SK-N-DZ (cell line): ENCODE results near the gene ASTN2.

Experiments used
- DNase-seq: peaks from one replicate; pipeline ENCODE4 v3.0.0-alpha.2; 2015; ENCODE audit warnings: low spot score

Gene ASTN2

DNA sequence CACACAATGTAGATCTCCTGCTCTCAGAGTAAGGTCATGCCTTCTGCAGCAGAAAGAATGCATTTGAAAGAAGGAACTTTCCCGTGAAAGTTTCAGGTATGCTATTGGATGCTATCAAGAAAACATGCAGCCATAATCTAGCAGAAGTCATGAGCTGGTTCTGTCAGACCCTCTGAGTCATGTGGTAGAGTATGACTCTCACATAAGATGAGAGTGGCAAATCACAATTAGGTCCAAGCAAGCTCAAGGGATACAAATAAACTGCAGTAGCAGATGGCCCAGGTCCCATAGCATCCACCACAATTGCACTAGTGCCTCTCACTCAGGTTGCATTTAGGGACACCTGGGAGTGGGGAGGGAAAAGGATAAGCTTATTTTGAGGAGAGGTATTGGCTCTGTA, 292.8 kb downstream of the ASTN2 start:
- no peak for DNase-seq

GRCh38 chr9:117121316-117121715, 293.5 kb downstream of the ASTN2 start:
- no peak for DNase-seq

- no peak for DNase-seq
Observed at GRCh38 chr9:117120061-117120460, 294.8 kb downstream of the ASTN2 start.

- DNase-seq: no peak
Observed at GRCh38 chr9:117116084-117116483, 298.8 kb downstream of the ASTN2 start.

GRCh38 chr9:117114768-117115167, 300.1 kb downstream of the ASTN2 start:
- no peak for DNase-seq

DNA sequence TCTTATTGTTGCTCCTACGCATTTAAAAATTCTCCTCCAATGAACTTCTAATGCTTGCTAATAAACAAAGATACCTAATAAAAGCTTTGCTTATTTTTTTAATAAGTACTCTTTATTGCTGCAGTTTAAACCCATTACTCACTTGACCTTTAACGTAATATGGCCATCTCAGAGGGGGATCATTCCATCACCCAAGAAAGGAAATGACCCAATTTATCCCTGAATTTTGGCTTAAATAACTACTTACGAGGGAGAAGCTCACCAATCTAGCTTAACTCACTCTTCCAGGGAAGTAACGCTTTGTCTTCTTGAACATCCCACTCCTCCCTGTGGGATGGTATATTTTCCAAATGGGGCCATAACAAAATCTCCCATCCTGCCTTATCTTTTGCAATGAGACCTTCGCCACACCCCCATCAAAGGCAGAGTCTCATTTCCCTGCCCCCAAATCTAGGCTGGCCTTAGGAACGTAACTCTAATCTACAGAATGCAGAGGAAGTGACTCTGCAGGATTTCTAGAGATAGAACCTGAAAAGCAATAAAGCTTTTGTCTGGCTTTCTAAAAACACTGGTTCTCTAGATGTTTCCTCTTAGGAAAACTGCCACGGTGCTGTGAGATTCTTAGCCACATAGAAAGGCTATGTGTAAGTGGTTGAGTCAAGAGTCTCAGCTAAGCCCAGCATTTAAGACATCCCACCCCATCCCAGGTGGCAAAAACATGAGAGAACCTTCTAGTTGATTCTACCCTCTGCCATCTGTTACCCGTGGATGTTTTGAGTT, 310.0 kb downstream of the ASTN2 start:
- no peak for DNase-seq

- DNase-seq: no peak
Observed at GRCh38 chr9:117104206-117104605, 310.7 kb downstream of the ASTN2 start.

- DNase-seq: no peak
Observed at GRCh38 chr9:117103438-117104110, 311.3 kb downstream of the ASTN2 start.

- DNase-seq: no peak
Observed at GRCh38 chr9:117101008-117101407, 313.8 kb downstream of the ASTN2 start.

GRCh38 chr9:117098331-117098730, 316.5 kb downstream of the ASTN2 start:
- DNase-seq: no peak

GRCh38 chr9:117097761-117098160, 317.1 kb downstream of the ASTN2 start:
- DNase-seq: no peak

DNA sequence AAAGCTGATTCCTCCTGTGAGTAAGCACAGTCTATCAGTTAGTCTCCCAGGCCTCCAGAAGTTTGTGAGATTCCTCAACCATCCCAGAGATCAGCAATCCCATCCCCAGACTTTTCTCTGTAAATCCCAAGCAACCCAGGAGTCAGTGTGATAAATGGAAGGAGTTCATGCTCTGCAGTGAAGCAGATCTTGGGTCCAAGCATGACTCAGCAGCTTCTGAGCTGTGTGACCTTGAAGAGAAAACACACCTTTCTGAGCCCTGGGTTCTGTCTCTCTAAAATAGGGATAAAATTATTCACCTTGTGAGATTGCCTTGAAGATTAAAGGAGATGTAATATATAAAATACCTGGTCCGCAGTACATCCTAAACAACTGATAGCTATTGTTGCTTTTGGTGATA, 318.7 kb downstream of the ASTN2 start:
- DNase-seq: no peak

DNA sequence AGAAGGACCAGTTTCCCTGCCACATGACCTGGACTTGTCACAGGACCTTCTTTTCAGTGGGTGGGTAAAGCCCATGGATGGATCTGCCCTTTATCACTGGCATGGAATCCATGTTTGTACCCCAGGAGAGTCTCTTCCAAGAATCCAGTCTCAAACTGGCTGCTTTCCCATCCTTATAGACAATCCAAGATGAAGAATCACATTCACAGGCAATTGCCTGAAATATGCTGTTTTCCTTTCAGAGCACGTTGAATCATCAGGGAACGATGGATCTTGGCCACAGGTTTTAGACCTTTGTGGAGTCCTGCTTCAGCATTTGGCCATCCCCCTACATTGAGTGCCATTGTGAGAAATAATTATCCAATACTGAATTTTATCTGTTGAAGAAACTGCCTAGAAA, 319.8 kb downstream of the ASTN2 start:
- DNase-seq: no peak

DNA sequence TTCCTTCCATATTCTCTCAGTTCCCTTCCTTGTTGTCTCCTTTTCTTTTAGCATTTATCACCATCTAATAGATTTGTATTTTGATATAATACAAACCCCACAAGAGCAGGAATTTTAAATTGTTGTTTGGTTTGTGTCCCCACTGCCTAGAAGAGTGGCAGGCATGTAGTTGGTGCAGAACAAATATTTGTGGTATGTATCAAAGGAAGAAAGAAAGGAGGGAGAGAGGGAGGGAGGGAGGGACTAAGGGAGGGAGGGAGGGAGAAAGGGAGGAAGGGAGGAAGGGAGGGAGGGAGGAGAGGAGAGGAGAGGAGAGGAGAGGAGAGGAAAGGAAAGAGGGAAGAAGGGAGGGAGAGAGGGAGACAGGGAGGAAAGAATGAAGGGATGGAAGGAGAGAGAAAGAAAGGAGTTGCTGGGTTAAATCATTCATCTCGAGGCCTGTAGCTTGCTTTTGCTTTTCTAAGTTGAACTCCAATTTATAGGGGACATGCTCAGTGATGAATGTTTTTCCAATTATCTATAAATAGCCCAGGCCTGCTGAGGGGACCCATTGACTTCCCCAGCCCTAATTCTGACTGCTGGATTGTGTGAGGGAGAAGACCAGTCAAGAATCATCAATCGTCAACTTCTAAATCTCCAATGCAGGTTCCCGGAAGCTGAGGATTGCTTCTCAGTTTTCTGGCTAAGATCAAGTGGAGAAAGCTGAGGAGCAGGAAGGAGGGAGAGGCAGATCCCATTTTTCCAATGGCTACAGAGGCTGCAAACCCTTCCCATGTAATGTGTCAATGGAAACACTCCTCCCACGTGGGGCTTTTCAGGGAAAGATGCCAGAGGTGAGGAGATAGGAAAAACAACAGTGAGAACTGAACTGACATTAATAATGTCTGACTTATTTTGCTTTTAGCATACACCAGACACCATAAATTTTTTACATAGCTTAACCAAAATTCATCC, 320.7 kb downstream of the ASTN2 start:
- no peak for DNase-seq

GRCh38 chr9:117092582-117092981, 322.3 kb downstream of the ASTN2 start:
- no peak for DNase-seq

DNA sequence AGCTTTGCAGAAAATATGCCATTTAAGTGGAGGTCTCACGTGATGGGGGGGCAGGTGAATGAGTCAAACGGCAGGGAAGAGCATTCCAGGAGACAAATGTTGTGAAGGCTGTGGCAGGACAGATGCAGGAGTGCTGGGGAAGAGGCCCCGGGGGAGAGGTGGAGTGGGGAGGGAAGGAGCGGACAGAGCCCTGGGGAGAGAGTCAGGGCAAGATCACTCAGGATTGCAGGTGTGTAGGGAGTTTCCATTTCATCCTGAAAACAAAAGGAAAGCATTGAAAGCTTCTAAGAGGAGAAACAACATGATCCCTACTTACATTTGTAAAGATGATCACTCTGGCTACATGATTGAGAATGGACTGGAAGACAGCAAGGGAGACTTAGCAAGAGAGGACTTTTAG, 323.3 kb downstream of the ASTN2 start:
- no peak for DNase-seq

GRCh38 chr9:117088786-117089185, 326.1 kb downstream of the ASTN2 start:
- no peak for DNase-seq

DNA sequence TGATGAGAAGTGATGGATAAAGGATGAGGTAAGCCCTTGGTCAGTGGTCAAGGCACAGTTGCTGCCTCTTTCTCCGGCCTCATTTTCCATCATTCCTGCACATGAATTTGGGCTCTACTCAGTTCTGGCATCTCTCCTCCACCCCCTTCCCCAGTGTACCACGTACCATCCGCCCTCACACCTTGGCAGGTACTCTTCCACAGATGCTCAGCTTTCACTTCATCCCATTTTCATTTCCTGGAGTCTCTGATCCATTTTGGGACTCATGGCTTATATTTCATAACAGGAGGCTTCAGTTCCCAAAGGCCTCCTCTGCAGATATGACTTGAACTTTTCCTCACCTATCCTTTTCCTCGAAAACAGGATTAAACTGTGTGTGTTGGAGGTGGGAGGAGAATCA, 326.7 kb downstream of the ASTN2 start:
- no peak for DNase-seq

- DNase-seq: no peak
Observed at GRCh38 chr9:117084221-117084620, 330.6 kb downstream of the ASTN2 start.

- DNase-seq: no peak
Observed at GRCh38 chr9:117083559-117083958, 331.3 kb downstream of the ASTN2 start.

- no peak for DNase-seq
Observed at GRCh38 chr9:117081641-117082317, 333.1 kb downstream of the ASTN2 start.
